GM18907 (cell line): Measurements from ENCODE around the gene ATP13A5.

Experiments
- ATAC-seq: cut with Tn5 transposase; IDR thresholded peaks from one replicate; pipeline ENCODE4 v1.9.1; 2021; ENCODE audit warnings: mild to moderate bottlenecking, moderate library complexity; ENCODE audit not compliant: unreplicated experiment

The ATP13A5 gene, protein sequence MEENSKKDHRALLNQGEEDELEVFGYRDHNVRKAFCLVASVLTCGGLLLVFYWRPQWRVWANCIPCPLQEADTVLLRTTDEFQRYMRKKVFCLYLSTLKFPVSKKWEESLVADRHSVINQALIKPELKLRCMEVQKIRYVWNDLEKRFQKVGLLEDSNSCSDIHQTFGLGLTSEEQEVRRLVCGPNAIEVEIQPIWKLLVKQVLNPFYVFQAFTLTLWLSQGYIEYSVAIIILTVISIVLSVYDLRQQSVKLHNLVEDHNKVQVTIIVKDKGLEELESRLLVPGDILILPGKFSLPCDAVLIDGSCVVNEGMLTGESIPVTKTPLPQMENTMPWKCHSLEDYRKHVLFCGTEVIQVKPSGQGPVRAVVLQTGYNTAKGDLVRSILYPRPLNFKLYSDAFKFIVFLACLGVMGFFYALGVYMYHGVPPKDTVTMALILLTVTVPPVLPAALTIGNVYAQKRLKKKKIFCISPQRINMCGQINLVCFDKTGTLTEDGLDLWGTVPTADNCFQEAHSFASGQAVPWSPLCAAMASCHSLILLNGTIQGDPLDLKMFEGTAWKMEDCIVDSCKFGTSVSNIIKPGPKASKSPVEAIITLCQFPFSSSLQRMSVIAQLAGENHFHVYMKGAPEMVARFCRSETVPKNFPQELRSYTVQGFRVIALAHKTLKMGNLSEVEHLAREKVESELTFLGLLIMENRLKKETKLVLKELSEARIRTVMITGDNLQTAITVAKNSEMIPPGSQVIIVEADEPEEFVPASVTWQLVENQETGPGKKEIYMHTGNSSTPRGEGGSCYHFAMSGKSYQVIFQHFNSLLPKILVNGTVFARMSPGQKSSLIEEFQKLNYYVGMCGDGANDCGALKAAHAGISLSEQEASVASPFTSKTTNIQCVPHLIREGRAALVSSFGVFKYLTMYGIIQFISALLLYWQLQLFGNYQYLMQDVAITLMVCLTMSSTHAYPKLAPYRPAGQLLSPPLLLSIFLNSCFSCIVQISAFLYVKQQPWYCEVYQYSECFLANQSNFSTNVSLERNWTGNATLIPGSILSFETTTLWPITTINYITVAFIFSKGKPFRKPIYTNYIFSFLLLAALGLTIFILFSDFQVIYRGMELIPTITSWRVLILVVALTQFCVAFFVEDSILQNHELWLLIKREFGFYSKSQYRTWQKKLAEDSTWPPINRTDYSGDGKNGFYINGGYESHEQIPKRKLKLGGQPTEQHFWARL

DNA sequence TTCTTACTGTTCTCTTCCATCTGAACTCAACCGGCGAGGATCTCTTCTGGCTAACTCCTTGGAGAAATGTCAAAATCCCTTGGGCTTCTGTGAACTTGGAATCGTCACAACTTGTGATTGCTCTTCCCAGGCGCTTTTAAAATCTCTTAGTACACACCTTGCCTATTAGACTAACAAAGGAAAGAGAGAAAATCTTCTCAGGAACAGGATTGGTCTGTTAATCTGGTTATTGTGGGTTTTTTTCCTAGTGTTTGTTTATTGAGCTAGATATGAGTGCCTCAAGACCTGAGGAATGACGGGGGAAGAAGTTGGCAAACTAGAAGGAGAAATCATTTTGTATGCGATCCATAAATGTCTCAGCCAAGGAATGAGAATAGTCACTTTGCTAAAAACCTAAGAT is at the start of gene ATP13A5:
Gene ATP13A5 (minus strand): TSS at position 48 of the 400 bp plus-strand sequence. CDS start 28 bp downstream, at position 20.
- ATAC-seq = no peak

DNA sequence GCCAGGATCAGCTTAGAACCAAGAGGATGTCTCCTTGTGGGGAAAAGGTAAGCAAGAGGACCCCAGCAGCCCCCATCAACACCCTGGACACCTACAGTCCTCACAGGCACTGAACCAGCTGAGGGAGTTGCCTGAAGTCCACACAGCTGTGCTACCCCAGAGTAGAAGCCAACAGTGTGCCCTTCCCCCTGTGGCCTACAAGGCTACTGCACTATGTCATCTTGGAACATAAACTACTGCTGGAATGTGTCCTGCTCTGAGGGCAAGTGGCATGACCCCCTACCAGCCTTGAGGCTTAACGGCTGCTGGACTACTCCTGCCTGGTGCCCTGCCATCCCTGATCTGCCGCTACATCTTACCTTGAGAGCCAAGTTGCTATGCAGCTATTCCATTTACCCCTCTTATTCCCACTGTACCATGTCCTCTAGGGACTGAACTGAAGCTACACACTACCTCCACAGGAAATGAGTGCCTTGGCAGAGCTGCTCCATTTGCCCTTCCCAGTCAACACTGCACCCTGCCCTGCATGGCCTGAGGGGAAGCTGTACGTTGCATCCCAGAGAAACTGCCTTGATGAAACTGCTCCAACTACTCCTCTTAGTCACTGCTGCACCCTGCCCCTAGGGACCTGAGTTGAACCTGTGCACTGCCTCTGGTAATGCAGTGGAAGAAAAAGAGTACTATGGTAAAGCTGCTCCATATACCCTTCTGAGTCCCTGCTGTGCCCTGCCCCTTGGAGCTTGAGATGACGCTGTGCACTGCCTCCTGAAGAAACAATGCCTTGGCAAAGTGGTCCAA is 40.2 kb upstream of the ATP13A5 start:
- ATAC-seq = no peak

DNA sequence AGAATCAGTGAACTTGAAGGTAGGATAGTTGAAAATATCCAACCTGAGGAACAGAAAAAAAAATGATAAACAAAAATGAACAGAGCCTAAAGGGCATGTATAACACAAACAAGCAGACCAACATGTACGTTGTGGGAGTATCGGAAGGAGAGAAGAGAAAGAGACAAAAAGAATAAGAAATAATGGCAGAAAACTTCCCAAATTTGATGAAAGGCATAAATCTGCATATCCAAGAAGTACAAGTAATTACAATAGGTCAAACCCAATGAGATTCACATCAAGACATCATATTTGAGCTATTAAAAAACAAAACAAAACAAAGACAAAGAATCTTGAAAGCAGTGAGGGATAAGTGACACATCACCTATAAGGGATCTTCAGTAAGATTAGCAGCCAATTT is 38.1 kb upstream of the ATP13A5 start:
- no peak for ATAC-seq

DNA sequence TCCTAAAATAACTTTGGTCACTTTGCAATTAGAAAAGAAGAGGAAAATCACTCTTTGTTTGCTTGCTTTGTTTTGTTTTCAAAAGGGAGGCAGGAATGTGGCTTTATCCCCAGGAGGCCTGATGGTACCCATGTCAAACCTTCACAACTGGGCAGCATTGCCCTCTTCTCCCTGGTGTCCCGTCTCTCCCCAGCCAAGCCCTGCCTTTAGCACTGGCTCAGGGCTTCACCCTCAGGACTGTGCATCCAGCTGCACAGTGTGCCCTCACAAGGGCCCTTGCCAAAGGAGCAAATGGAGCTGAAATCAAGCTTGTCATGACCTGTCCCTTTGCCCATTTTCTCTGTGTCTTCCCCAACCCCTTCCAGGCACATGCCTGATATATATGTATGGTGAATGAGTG is 29.1 kb upstream of the ATP13A5 start:
- ATAC-seq = no peak

DNA sequence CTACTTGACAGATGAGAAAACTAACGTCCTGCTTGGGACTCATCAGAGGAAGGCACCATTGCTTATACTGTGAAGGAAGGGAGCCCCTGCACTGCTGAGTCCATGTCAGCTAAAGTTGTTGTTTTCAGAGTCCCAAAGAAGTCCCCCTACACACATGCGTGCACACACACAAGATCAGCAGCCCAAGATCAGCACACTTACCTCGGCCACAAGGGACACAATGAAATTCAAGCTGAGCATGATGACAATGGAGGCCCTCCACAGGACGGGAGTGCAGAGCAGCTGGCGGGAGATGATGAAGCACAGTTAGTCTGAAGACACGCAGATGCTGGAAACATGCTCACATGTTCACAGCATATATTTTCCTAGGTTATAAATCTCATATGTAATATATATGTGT is 28.6 kb upstream of the ATP13A5 start:
- ATAC-seq = no peak

DNA sequence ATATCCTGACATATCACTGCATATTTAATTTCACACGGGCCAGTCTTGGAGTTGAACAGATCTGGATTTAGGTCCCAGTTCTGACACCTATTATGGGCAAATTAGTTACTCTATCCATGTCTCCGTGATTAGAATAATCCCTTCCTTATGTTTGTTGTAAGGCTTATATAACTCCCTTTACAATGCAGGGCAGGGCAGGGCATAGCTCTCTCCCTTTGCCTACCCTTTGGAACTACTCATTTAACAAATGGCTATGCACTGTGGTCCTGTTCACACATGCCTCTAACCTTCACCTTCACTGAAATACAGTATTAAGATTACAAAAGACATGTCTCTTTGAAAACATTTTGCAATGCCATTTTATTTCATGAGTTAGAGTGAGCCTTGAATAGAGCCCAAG is 24.8 kb upstream of the ATP13A5 start:
- no peak for ATAC-seq

DNA sequence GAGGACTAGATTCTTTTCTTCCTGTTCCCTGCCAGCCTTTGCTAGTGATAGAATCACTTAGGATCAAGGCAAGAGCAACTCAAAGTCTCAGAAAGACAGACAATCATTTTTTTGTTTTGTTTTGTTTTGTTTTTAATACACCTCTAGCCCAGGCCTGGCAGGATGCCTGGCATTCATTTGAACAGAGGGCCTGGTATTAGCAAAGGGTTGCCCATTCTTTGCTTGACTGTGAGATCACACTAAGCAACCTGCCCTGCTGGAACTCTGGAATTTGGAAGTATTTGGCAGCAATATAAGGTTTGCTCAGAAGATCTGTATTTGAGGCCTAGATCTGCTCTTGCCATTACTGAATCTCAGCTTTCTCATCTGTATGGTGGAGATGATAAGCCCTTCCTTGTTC is 21.8 kb upstream of the ATP13A5 start:
- no peak for ATAC-seq

DNA sequence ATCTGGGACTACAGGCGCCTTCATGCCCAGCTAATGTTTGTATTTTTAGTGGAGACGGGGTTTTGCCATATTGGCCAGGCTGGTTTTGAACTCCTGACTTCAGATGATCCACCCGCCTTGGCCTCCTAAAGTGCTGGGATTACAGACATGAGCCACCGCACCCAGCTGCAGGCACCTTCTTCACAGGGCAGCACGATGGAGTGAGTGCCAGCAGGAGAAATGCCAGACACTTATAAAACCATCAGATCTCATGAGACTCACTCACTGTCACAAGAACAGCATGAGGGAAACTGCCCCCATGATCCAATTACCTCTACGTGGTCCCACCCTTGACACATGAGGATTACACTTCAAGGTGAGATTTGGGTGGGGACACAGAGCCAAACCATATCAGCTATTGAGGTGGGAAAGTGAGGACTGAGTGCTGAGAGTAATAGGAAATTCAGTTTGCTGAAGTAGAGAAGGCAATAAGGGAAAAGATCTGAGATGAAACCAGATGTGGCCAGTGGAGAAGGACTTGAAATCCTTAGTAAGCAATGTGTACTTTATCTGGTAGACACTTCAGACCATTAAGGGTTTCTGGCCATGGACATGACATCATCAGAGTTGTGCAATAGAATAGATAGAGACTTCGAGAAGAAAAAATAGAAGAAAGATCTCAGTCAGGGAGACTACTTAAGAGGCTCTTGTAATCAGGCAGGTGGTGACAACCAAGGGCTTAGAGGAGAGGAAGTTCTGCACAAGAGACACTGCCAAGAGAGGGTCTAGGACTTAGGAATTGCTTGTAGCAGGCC is 18.1 kb upstream of the ATP13A5 start:
- ATAC-seq = no peak

DNA sequence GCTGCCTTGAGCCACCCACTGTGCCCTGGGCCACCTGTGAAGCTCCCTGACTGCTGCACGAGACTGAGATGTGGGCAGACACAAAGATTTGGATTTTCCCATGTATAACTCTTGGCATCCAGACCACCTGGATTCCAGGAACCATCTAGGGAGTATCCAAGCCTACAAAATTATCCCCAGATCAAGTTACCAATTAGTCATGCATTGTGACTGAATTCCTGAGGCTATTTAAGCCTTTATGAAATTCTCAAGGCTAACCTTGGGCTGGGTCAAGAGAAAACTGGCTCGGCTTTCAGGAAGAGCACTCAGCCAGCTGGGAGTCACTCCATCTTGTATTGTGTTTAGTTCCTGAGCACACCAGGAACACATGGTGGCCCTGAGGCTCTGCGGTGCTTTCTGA is 13.3 kb upstream of the ATP13A5 start:
- ATAC-seq = no peak

DNA sequence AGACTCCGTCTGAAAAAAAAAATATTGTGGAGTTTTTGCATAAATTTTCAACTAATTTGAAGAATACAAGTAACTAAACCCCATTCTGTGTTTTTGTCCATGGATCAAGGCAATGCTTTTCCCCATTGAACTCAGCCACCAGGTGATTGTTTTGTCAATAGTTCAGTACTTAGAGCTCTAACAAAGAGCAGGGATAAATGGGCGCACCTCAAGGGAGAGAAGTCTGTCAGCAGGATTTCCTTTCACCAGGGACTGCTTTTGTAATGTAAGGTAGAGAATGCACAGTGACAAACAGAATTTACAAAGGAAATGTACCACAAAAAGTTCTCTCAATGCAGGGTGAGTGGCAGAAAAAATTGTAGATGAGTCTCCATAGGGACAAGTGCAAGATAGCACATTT is 10.8 kb upstream of the ATP13A5 start:
- ATAC-seq = no peak

DNA sequence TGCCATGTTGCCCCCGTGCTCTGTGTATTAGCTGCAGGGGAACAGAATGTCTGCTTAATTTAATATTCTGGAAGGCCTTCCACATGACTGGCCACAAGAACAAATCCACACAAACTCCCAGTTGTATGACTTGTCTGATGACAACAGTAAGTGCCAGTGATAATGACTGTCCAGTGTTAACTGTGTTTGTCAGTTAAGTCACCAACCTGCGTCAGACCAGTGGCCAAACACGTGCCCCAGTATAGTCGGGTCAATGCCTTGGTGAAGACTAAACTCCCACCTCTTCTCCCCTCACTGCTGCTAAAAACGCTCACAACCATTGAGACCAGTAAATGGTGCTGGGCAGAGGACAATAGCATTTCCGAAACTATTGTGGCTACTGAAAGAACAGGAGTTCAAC is 9.8 kb upstream of the ATP13A5 start:
- no peak for ATAC-seq

DNA sequence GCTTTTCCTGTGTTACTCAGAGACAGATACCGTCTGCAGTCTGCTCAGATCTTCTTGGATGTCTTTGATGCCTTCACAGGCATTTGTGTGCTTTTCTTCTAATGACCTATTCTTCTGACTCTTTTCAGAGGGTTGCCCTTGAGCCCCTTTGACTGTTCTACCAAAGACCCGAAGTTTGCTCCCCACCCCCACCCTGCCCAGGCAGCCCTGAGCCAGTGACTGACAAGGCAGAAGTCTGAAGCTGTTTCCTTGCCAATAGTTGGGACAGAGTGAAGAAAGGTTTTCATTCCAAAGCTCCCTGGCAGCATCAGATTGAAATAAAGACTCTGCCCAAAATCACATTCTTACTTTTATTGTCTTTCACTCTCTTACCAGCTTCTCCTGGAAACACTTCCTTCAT is 9.0 kb upstream of the ATP13A5 start:
- ATAC-seq = no peak

DNA sequence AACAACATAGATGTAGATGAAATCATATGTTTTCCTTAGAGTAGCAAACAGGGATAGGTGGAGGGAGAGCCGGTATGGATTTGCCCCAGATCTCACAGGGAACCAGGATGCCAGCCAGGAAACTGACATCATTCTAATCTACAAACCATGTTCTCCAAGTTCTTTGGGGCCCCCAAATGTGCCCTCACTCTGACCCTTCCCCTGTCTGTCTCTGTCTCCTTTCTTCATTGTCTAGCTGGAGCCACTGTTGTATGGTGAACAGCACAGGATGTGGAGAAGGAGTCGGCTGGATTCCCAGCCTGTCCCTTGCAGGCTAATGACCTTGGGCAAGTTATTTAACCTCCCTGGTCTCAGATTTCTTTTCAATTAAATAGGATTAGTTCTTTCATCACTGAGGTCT is 962 bp downstream of the ATP13A5 start:
- ATAC-seq = no peak

DNA sequence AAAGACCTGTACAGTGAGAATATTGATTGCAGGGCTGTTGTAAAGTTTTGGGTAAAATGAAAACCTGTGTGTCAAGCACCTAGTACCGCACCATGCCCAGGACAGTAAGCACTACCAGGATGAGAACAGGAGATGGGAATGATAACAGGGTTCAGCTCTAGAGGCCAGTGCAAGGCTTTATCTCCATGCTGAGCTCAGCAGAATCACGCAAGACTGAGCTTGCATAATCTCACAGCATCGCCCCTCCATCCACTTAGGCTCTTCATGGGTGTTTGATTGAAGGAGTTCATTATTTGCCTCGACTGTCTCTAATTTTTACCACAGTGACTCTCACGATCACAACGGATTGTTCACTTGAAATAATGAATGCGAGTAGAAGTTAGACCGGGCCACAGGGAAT is 2.9 kb downstream of the ATP13A5 start:
- ATAC-seq = no peak

DNA sequence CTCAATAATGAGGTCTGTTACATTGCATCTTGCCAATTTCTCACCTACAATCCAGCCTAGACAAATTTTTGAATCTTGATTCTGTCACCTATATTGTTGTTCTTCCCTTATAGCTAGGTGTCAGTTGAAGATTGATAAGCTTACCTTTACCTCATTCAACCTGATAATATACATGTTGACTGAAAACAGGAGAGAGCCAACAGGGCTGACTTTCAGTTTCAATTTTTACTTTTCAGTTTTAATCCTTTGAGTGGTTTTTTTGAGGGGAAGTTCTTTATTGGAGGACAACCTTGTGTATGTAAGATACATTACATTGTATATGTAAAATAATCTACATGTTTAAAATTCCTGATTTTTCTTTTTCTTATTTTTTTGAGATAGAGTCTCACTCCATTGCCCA is 5.8 kb downstream of the ATP13A5 start:
- peak; percentile 68 for ATAC-seq

DNA sequence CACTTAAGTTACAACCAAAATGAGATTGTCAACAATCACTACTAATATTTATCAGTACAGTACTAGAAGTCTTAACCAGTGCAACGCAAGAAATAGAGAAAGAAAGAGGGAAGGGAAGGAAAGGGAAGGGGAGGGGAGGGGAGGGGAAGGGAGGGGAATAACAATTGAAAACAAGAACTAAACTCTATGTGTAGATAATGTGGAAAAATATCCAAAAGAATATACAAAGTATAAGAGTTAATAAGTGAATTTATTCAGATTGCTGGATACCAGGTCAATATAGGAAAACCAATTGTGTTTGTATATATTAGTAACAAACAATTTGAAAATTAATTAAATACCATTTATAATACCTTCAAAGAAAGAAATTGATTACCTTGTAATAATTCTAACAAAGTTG is 10.7 kb downstream of the ATP13A5 start:
- no peak for ATAC-seq

DNA sequence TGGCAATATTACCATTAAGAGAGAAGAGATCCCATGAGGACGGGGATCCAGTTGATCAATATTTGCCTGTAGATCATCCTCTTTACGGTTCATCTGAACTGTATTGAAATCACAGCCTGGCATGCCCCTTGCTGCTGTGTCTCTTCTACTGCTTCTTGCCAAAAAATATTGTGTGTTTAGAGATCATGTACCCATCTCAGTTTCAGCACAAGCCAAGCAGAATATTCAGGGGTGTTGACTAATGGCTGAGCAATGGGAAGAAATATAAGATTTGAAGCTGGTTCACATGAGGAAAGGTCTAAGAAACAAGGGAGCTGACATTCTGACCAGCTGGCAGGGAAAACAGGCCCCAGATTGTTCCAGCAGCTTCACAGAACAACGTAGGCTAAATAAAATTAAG is 21.3 kb downstream of the ATP13A5 start:
- ATAC-seq = no peak

DNA sequence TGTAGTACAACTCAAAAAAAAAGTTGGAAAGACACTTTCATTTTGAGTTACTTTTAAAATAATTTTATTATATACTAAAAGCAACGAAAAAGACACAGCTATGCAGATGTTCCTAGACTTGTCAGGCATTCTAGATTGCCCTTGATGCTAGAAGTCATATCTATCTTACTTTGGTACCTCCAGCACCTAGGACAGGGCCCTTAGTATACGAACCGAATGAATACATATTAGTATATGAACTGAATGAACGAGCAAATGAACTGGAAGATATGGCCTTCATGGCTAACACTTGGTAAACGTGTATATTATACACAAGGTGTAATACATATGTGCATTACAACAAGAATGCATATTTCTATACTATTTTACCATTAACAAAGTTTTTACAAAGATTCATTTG is 24.1 kb downstream of the ATP13A5 start:
- no peak for ATAC-seq

DNA sequence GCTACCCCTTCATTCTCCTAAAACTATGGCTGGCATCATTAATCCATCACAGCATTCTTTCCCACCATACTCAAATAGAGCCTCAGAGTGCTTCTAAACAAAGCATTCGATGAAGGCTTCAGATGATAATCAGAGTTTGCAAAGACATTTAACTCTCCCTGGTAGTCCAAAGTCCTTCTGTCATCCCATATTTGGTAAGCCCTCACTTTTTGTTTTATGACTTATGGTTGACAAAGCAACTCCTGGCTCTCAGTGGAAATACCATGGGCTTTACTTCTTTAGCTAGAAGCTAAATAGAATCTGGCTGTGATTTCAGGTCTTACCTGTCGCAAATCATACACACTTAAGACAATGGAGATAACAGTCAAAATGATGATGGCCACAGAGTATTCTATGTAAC is 27.8 kb downstream of the ATP13A5 start:
- ATAC-seq = no peak

DNA sequence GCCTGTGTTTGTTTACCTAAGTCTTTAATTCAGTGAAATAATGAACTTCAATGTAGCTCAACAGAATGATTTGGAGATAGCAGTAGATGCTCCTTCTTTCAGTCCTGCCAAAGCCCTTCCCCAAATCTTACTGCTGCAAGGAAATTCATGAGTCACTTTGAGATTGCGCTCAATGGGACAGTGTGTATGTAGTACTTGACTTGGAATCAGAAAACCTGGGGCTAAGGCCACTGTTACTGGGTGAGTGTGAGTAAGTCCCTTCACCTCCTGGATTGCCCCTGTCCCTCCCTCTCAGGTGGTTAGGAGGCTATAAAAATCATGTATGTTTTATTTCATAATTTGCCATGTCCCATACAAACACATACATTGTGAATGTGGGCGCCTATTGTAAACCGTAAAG is 29.9 kb downstream of the ATP13A5 start:
- ATAC-seq = no peak
